Measurements from ENCODE around the gene MAP3K6.
"Not testable (repeated sequence)": the region's sequence is repeated elsewhere in the genome, so short reads cannot be mapped to it uniquely, and the experiment has no call there.

The MAP3K6 gene

GRCh38 chr1:27397110-27397509 lies 30.3 kb upstream of the MAP3K6 start:
- DNase-seq: no peak

- DNase-seq: peak; percentile 75
Observed at GRCh38 chr1:27395441-27396195, 28.9 kb upstream of the MAP3K6 start.

GRCh38 chr1:27394925-27395324 lies 28.2 kb upstream of the MAP3K6 start:
- DNase-seq: no peak

- no peak for DNase-seq
Observed at GRCh38 chr1:27394282-27394658, 27.5 kb upstream of the MAP3K6 start.

GRCh38 chr1:27393641-27394281 lies 27.0 kb upstream of the MAP3K6 start:
- no peak for DNase-seq

- DNase-seq: no peak
Observed at GRCh38 chr1:27392778-27393635, 26.2 kb upstream of the MAP3K6 start.

- peak; percentile 87 for DNase-seq
Observed at GRCh38 chr1:27392096-27392777, 25.5 kb upstream of the MAP3K6 start, which contains the start of gene GPR3. GPR3 (plus strand) TSS chr1:27392622; CDS start chr1:27393799, 1,177 bp downstream.

- DNase-seq: peak; percentile 80
Observed at GRCh38 chr1:27391511-27392095, 24.8 kb upstream of the MAP3K6 start.

GRCh38 chr1:27388337-27389005 lies 21.7 kb upstream of the MAP3K6 start:
- DNase-seq: peak; percentile 58

GRCh38 chr1:27384797-27385196 lies 18.0 kb upstream of the MAP3K6 start:
- not testable (repeated sequence) for DNase-seq

GRCh38 chr1:27383661-27384060 lies 16.9 kb upstream of the MAP3K6 start:
- DNase-seq: no peak

- no peak for DNase-seq
Observed at GRCh38 chr1:27383039-27383605, 16.4 kb upstream of the MAP3K6 start, which contains the start of gene CD164L2. CD164L2 (minus strand) TSS chr1:27383333; CDS start chr1:27383239, 94 bp downstream.

- DNase-seq: no peak
Observed at GRCh38 chr1:27381969-27382762, 15.4 kb upstream of the MAP3K6 start.

- no peak for DNase-seq
Observed at GRCh38 chr1:27380766-27381733, 14.3 kb upstream of the MAP3K6 start.

GRCh38 chr1:27380224-27380623 lies 13.5 kb upstream of the MAP3K6 start:
- DNase-seq: no peak

- DNase-seq: no peak
Observed at GRCh38 chr1:27379564-27380122, 12.9 kb upstream of the MAP3K6 start.

GRCh38 chr1:27377760-27378495 lies 11.2 kb upstream of the MAP3K6 start:
- DNase-seq: no peak

Data from NCI-H1105 treated with DMSO at 0.1 percent for 48 hours (cell line).